Subcutaneous adipose tissue (tissue), 4 donors: ENCODE results near the gene PLXNC1. TPM values are rescaled to one million over a fixed set of nuclear protein-coding genes. Genes with fewer than 3 reads are reported as not detected.

Experiments
- total RNA-seq, 4 donors: library from RNA; depleted of rRNA; stranded (reverse); fragments of >200 nt; gene quantifications; one replicate each; pipeline ENCODE4 v1.1.0, GENCODE V29; 2016
- TF ChIP-seq, protein P1 (sequence below): fragments of 450-650 bp; IDR thresholded peaks from one replicate; pipeline ENCODE4 v1.5.1; 2016; ENCODE audit warnings: low read depth, mild to moderate bottlenecking, control low read depth, antibody characterized with exemption, moderate library complexity

PLXNC1 gene
- total RNA-seq, 4 donors from 2014 or later: 5.7 to 32.3 (median 8.1) TPM

DNA sequence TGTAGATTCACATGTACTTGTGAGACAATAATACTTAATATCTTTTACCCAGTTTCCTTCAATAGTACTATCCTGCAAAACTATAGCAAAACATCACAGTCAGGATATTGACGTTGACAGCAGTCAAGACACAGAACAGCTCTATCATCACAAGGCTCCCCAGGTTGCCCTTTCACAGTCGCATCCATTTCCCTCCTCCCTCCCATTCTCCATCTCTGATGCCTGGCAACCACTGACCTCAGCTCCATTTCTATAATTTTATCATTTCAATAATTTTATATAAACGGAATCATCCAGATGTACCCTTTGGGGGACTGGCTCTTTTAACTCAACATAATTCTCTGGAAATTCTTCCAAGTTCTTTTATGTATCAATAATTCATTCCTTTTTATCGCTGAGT lies 81.5 kb downstream of the PLXNC1 start:
- TF ChIP-seq, protein P1, sequence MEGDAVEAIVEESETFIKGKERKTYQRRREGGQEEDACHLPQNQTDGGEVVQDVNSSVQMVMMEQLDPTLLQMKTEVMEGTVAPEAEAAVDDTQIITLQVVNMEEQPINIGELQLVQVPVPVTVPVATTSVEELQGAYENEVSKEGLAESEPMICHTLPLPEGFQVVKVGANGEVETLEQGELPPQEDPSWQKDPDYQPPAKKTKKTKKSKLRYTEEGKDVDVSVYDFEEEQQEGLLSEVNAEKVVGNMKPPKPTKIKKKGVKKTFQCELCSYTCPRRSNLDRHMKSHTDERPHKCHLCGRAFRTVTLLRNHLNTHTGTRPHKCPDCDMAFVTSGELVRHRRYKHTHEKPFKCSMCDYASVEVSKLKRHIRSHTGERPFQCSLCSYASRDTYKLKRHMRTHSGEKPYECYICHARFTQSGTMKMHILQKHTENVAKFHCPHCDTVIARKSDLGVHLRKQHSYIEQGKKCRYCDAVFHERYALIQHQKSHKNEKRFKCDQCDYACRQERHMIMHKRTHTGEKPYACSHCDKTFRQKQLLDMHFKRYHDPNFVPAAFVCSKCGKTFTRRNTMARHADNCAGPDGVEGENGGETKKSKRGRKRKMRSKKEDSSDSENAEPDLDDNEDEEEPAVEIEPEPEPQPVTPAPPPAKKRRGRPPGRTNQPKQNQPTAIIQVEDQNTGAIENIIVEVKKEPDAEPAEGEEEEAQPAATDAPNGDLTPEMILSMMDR: no peak

DNA sequence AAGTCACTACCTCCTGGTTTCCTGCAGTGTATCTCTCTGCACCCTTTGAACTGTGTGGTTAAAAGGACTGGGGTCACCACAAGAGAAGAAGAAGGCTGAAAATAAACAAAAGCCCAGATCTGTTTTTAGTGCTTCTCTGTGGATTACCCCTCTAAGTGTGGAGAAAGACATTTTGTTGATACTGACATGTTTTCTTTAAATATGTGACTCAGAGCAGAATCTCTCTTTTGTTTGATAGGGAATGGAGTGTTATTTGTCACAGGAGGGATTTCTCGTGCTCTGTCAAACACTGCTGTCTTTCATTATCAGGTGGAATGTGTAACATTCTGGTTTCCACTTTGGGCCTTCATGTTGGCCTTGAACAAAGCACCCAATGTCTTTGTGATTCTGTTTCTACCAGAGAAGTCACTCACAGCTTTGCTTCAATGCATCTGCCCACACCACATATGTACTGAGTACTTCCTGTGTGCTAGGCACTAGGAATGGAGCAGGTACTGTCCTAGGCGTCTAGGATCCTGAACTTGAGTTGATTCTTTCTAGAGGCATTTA lies 82.1 kb downstream of the PLXNC1 start:
- TF ChIP-seq, protein P1: no peak

DNA sequence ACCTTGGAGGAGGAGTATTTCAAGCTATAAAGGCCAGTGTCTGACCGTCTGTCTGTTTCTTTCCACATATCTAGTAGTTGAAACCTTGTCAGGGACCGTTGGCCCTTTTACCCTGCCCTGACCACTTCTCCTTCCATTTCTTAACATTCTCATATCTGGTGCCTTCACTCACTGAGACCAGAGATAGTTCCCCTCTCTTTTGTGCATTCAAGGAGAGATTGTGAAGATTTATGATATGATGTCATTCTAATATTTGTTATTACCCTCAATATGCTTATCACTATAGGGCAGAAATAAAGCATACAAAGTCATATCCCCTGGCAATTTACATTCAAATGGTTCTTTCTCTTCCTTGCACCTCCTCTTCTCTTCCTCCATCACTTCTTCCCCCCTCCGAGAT lies 83.3 kb downstream of the PLXNC1 start:
- TF ChIP-seq, protein P1: no peak

DNA sequence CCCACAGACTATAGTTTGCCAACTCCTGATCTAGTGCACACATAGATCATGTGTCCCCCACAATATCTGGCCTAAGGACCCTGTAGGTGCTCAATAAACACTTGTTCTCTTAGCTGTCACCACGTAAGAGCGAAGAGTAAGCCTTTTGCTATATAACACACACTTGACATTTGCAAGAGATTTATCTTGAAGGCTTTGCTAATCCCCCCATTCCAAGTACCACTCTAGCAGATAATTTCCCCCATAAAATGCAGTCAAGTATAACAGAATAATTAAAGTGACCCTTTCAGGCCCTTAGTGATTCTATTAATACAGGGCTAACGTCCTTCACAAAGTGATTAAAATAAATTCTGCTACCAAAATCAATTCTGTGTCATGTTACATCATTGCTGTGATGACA lies 87.5 kb downstream of the PLXNC1 start:
- TF ChIP-seq, protein P1: no peak

DNA sequence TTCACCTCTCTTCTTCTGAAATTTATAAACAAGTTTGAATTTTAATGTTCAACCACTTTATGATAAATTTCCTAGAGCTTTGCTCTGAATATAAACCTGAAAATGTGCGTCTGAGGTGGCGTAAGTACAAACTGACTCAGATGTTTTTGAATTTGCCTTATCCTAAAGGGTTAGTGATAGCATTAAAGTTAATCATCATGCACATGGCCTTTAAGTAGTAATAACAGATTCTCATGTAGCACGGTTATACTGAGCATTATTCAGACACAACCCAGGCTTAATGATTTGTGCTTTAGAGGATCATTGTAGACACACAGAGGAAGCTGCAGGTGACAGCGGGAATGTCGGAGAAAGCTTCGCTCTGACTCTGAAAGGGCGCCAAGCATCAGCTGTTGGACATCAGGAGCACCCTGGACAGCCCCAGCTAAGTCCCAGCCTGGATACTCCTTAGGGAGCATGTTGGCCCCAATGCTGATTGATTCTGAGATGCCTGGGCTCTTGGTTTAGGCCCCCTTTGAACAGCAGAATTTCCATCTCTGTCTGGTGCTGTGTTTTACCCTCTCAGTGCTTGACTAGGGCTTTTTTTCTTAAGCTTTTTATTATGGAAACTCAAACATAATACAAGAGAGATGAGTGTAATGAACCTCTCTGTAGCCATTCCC lies 91.1 kb downstream of the PLXNC1 start:
- TF ChIP-seq, protein P1: no peak

DNA sequence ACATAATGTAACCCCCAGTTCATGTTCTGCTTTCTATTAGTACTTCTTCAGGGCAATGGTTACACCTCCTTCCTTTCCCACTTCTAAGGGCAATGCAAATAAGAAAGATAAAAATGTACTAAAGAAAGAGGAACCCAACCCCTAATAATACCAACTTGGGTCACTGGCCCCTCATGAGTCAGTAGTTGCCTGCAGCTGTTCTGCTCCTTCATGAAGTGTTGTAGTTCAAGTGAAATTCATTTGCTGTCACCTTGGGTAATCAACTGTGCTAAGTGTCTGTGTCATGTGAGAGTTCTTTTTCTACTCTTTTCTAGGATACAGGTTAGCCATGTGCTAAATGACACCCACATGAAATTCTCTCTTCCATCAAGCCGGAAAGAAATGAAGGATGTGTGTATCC lies 91.8 kb downstream of the PLXNC1 start:
- TF ChIP-seq, protein P1: no peak

DNA sequence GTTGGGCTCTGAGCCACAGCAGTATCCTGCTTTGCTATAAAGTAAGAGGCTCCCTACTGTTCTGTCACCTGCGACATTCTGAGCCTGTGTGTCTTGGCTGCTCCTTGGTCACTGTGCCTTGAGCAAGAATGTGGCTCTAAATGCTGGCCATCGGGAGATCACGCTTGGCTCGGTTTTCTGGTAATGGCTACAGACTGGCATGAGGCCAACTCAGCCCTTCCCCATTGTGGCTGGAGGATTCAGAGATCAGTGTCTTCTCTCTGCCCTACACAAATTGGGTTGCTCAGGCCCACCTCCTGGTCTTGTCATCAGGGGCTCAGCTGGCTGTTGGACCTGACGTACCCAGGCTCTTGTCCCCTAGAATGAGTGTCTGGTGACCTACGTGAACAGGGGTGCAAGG lies 94.5 kb downstream of the PLXNC1 start:
- TF ChIP-seq, protein P1: no peak
